GM12892 (cell line): Measurements from ENCODE around the gene AFAP1L1.
"Not testable (repeated sequence)": the region's sequence is repeated elsewhere in the genome, so short reads cannot be mapped to it uniquely, and the experiment has no call there.

Experiments
- DNase-seq: peaks from one replicate; pipeline ENCODE4 v3.0.0; 2011; ENCODE audit not compliant: insufficient read length
- FAIRE-seq: peaks from 2 replicates; lab custom pipeline; 2011; peaks lifted over from hg19 to GRCh38; lab: Jason Lieb, UNC
- POLR2A ChIP-seq: IDR thresholded peaks from 2 replicates; pipeline ENCODE4 v1.6.1; 2011; ENCODE audit warnings: low read depth, low read length, control low read depth
- POLR2AphosphoS5 ChIP-seq: IDR thresholded peaks from 2 replicates; pipeline ENCODE4 v1.6.1; 2011; ENCODE audit warnings: low read depth, low read length, control low read depth
- TAF1 ChIP-seq: IDR thresholded peaks from 2 replicates; pipeline ENCODE4 v1.6.1; 2011; ENCODE audit warnings: low read depth, mild to moderate bottlenecking, control low read depth, low read length, borderline replicate concordance

Gene AFAP1L1

DNA sequence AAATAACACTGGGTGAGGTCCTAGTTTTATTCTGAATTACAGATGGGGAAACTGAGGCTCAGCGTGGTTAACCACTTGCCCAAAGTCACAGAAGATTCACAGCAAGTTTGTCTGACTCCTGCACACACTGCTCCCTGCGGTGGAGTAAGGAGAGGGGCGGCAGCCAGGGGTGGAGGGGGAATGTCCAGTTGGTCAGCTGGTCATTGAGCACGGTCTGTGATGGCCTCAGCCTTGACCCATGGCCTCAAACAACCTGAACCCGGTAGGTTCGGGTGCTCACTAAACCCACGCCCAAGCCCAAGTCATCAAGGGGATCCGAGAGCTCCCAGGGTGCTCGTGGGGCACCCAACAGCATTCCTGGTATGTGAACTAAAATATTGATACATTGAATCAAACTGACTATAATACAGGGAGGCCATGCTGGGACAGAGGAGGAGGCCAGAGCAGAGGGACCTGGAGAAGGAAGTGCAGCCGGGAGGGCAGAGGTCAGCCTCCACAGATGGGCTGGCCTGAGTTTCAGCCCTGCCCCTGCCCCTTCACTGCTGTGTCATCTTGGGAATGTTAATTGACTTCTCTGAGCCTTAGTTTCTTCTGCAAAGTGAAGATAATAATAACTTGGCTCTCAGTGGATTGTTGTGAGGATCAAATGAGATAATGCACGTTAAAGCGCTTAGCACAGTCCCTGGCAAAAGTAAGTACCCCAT lies 111.0 kb downstream of the AFAP1L1 start:
- TF ChIP-seq POLR2AphosphoS5 (no peak), POLR2A (no peak), TAF1 (no peak)
- no peak for DNase-seq
- FAIRE-seq: no peak

DNA sequence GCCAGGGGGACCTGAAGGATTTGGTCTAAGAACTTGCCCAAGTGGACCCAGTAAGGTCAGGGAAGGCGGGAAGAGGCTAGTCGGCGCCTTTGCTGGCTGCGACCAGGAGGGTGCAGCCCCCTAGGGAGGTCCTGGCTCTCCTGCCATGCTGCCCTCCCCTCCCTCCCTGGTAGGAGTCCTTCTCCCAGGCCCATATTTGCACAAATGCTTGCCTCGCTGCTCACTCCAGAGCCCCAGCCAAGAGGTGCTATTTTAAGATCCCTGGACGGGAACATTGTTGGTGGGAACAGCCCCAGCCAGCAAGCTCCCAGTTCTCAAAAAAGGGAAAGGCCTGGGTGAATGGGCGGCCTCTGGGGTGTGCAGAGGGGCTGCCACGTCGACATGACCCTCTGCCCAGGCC lies 111.7 kb downstream of the AFAP1L1 start:
- no peak for TF ChIP-seq TAF1
- no peak for TF ChIP-seq POLR2AphosphoS5
- TF ChIP-seq POLR2A: no peak
- FAIRE-seq (no peak), DNase-seq (no peak)

DNA sequence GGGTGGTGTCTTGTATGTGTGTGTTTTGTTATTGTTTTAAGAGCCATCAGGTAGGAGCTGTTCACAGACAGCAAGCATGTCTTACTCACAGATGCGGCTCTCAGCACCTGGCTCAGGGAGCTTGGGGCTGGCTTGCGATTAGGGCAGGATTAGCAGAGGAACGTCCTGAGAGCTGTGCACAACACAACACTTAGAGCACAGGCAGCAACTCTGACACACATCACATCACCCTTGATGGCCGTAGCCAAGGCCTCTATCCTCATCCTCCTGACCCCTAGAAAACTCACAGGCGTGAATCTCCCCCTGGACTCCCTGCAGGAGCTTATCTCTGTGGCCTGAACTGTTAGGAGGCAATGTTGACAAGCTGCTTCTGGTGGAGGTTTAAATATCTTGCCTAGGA lies 114.5 kb downstream of the AFAP1L1 start:
- no peak for FAIRE-seq
- TF ChIP-seq POLR2A (no peak), POLR2AphosphoS5 (no peak), TAF1 (no peak)
- DNase-seq: no peak

DNA sequence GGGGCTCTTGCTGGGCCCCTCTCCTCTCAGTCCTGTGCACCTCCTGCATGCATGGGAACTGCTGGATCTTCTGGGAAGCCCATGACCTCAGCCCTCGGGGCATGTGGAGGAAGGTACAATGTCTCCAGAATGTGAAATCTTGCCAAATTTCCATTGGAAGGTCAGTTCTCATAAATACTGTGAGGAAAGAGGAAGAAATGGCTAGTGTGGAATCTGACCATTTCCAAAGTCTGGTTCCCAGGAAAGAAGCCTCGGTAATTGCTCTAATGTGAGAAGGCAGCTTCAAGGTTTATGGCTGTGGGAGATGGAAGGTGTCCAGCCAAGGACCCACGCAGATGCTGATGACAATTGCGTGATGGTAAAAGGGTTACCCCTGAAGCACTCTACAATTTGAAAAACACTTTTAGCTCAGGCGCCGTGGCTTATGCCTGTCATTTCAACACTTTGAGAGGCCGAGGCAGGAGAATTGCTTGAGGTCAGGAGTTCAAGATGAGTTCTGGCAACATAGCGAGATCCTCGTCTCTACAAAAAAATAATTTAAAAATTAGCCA lies 115.5 kb downstream of the AFAP1L1 start:
- FAIRE-seq: no peak
- TF ChIP-seq POLR2A (no peak), TAF1 (no peak), POLR2AphosphoS5 (no peak)
- no peak for DNase-seq

DNA sequence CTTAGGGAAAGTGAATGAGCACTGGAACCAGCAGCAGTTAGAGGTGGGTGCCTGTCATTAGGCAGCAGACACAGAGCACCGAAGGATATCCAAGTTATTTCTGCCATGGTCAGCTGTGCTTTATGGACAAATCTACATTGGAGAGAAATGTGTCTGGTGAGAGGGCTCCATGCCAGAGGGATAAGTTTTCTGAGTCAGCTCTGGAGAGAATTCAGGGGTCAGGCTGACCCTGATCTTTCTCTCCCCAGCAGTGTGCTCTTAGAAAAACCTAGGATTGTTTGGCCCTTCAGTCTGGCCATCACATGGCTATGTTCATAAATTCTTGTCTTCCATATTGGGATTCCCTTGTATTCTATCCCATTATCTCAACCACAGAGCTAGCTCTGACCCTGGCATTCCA lies 116.3 kb downstream of the AFAP1L1 start:
- TF ChIP-seq TAF1 (no peak), POLR2A (no peak), POLR2AphosphoS5 (no peak)
- FAIRE-seq (no peak), DNase-seq (no peak)

DNA sequence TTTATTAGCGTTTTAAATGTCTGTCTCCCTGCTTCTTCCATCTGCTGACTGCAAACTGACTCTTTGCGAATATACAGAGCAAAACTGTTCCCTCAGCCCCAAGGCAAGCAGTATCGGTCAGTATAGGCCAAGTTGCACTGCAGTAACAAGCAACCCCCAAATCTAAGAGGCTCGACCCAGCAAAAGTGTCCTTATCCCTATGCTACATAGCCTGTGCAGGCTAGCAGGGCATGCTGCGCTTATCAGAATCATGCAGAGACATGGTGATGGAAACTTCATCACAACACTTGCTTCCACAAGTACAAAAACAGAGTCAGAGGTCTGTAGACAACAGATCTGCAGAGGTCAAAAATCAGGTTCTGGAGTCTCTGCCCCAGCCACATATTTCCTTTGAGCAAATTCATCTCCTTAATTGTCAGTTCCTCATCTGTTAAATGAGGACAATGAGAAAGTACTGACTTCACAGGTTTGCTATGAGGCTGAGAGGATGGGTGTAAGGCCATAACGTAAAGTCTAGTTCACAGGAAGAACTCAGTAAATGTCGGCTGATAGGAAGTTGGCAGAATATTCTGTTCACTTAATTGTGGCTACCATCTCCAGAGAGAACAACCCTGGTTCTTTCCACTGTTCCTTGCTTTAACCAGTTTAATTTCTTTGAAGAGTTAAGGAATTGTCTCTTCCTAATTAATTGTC lies 117.0 kb downstream of the AFAP1L1 start:
- DNase-seq (no peak), FAIRE-seq (no peak)
- TF ChIP-seq TAF1 (no peak), POLR2A (no peak), POLR2AphosphoS5 (no peak)

DNA sequence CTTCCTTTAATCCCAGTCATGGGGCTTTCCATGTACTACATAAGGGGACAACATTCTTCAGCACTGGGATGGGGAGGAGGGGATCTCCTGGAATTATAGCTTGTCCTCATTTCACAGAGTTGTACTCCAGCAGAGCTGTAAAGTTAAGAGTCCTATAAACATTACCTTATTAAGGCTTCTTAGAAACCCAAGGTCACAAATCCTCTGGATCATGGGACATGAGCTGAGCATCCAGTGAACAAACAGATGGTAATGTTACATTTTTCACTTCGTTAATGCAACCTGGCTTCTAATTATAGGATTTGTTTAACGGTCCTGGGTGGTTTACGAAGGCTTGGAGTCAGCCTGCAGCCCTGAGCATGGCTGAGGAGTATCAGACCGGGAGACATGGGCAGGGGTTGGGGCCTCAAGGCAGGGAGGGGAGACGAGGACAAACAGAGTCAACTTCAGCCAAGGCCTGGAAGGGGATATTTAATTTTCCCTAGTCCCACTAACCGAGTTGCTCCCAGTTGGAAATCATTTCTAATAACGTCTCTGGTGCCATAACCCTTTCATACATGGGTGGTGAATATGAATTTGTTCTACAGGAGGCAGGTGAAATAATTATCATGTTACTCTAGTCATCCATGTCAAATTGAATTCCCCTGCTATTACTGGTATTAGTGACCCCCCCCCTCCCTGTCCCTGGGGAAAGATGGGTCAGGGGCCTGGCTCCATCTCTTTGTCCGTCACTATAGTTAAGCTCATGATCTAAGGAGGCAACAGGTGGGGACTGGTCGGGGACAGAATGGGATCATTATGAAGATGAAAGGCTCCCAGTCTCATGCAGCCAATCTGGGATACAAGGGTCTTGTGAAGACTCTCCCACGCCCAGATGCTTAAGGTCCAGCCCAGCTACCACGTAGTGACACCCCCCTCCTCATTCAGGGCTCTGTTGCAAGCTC lies 118.2 kb downstream of the AFAP1L1 start:
- no peak for DNase-seq
- TF ChIP-seq POLR2A (no peak), TAF1 (no peak), POLR2AphosphoS5 (no peak)
- FAIRE-seq: no peak

DNA sequence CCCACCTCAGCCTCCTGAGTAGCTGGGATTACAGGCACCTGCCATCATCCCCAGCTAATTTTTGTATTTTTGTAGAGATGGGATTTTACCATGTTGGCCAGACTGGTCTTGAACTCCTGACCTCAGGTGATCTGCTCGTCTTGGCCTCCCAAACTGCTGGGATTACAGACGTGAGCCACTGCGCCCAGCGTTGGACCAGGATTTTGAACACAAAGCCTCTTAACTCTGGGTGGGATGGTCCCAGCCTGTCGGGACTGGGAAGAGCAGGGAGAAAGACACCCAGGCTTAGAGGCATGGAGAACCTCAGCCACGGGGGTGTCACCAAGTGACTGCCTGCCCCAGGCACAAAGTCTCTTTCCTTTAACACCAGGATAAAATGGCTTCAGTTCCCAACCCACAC lies 119.4 kb downstream of the AFAP1L1 start:
- FAIRE-seq, DNase-seq: not testable (repeated sequence)
